NCI-H1436 (cell line): ENCODE measurements around the gene PROC.

Experiments used
- DNase-seq: peaks from one replicate; lab custom pipeline; 2025; lab: John Stamatoyannopoulos, UW

Gene PROC

GRCh38 chr2:127418300-127419111 is at the start of gene PROC:
PROC (plus strand) TSS chr2:127418427; CDS start chr2:127419943, 1,516 bp downstream.
- DNase-seq = no peak

DNA sequence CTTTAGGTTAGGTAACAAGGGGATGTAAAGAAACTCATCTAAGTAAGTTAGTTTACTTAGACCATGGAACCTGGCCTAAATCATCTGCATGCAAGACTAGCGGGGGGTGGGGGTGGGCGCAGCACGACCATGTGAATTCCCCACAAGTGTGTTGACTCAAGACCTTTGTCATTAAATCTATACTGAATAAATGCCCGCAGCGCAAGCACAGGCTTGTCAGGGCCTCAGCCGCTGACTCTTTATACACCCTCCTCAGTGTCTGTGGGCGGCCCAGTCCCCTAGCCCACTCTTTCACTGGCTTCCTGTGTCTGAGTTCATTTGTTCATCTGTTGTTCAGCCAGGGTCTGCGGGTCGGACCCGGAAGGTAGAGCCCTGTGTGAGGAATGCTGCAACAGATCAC is 48.2 kb upstream of the PROC start:
- no peak for DNase-seq

DNA sequence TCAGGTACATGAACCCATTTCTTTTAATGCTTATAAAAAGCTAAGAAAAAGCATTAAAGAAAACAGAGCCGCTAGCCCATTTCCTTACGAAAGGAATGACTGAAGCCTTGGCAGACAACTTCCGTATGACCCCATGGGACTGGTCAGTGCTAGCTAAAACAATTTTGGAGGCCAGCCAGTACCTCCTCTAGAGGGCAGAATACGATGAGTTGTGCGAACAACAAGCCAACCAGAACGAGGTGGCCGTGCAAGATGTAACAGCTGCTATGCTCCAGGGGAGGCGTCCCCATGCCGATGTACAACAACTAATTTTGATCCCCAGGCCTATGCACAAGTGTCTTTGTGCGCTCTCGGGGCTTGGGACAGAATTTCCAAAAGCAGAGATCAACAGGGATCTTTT is 47.2 kb upstream of the PROC start:
- no peak for DNase-seq

DNA sequence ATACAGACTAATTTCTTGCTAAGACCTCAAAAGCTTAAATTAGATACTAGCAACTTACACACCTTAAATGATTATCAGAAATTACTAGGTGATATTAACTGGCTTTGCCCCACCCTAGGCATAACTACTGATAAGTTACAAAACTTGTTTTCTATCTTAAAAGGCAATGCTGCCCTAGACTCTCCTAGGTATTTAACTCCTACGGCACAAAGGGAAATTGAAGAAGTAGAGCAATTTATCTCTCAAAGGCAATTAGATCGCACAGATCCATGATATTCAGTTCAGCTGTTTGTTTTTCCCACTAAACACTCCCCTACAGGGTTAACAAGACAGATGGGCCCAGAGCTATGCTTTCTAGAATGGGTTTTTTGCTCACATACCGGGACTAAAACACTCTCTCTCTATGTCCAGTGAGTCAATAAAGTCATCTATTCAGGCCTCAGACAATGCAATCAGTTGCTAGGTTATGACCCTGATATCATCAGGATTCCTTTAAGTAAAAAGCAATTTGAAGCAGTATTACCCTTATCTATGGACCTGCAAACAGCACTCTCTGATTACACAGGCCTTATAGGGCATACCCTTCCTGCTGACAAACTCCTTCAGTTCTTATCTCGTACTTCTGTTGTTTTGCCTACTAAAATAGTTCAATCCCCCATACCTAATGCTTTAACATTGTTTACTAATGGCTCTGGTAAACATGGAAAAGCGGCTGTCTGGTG is 44.7 kb upstream of the PROC start:
- DNase-seq = no peak

- DNase-seq = no peak
These were observed 42.0 kb upstream of the PROC start for GRCh38 chr2:127376257-127376656.

DNA sequence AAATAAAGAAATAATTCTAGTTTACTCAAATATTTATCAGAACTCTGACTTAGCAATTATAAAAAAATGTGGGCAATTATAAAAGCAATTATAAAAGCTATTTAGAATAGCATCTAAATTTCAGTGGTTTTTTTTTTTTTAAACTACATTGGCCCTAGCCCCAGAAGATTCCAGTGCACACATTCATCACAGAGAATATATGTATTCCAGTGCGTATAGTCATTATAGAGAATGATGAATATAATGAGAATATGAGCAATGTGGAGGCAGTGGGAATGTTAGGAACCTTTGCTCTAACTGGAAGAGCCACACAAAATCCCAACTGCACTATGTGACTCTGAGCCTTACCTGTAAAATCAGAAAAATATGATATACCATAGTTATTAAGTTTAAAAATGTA is 41.0 kb upstream of the PROC start:
- DNase-seq = no peak

- DNase-seq = no peak
These were observed 39.5 kb upstream of the PROC start for GRCh38 chr2:127378720-127379119.

DNA sequence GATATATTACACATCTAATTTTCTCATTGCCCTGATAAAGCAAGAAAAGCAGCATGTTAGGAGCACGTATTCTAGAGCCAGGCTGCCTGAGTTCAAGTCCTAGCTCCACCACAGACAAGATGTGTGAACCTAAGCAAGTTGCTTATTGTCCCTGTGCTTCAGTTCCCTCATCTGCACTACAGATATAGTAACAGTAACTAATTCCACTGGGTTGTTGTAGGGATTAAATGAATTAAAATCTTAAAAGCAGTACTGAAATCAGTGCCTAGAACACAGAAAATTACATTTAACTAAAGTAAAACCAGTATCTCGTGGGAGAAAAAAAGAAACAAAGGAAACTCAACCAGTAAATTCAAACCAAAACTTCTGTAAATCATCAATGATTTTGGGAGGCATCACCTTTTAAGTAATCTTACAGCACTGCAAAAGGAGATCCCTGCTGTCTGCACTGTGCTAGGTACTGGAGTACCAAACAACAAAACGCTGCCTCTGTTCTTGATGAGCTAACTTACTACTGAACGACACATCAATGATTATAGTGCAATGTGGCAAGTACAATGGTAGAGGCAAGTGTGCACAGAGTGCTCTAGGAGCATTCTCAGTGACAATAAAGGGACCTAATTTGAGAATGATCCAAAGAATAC is 38.4 kb upstream of the PROC start:
- DNase-seq = no peak

DNA sequence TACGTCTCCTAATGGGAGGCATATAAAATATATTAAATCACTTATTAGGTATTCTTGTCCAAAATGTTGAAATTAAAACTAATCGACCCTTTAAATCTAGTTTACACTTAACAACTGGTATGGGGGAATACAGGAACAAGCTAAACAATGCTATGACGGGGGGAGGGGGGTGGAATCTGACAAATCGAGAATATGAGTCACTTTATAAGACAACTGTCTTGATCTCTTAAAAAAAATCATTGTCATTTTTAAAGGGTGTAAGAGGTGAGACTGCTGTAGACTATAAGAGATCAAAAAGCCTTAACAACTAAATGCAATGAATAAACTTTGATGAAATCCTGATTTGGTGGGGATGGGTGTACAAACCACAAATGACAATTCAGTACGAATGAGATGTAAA is 36.5 kb upstream of the PROC start:
- DNase-seq = no peak

GRCh38 chr2:127382831-127383230 is 35.4 kb upstream of the PROC start:
- DNase-seq = no peak

GRCh38 chr2:127384529-127384928 is 33.7 kb upstream of the PROC start:
- DNase-seq = no peak

GRCh38 chr2:127386246-127386645 is 32.0 kb upstream of the PROC start:
- no peak for DNase-seq

GRCh38 chr2:127386764-127387654 is 31.2 kb upstream of the PROC start:
- peak; percentile 82 for DNase-seq

- DNase-seq = peak; percentile 89
These were observed 30.4 kb upstream of the PROC start, which contains the start of gene MAP3K2 for GRCh38 chr2:127387655-127388422. MAP3K2 (minus strand) TSS chr2:127387975; CDS start chr2:127343129, 44,846 bp downstream.

- DNase-seq = no peak
These were observed 29.6 kb upstream of the PROC start for GRCh38 chr2:127388423-127389164.

GRCh38 chr2:127389778-127390435 is 28.3 kb upstream of the PROC start:
- DNase-seq = no peak

GRCh38 chr2:127392133-127392827 is 25.9 kb upstream of the PROC start:
- DNase-seq = no peak

- DNase-seq = no peak
These were observed 25.2 kb upstream of the PROC start for GRCh38 chr2:127392828-127393578.
